DMS53 treated with DMSO at 0.1 percent for 48 hours (cell line): ENCODE data around the gene FOXI3.
"Not testable (repeated sequence)": the region's sequence is repeated elsewhere in the genome, so short reads cannot be mapped to it uniquely, and the experiment has no call there.

Source experiments
- DNase-seq: peaks from one replicate; lab custom pipeline; 2025; ENCODE audit not compliant: unreplicated experiment; lab: John Stamatoyannopoulos, UW

The FOXI3 gene

GRCh38 chr2:88442473-88442872 is 10.0 kb downstream of the FOXI3 start:
- no peak for DNase-seq

DNA sequence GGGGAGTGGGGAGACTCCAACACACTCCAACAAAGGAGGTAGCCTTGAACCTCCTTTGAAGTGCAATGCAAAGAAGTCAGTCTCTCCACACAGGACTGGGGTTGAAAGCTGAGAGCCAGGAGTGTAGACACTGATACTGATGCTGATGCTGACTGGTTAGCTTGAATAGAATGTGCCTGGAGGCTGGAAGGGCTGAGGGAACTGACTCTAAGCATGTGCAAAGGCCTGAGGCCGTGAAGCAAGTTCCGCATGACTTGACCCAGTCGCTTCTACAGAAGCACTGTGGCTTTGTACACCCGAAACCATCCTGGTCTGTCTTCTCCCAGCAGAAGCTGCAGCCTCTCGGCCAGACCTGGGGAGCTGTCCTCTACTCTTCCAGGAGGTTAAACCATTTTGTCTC is 10.4 kb downstream of the FOXI3 start:
- no peak for DNase-seq

DNA sequence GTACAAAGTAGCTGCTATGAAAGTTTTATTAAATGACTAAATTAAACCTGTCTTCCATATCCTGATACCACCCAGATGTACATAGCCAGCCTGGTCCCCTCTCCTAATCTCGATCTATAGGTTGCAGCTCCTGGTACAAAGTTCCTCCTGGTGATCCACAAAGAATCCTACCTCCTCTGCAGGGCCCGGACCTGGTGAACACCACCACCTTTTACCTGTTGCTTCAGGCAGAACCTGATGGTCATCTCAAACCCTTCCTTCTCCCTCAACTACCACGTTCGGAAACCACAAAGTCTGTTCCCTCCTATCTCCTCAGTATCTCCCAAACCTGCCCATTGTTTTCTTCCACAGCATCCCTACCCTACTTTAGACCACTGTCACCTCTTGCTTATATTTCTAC is 15.5 kb downstream of the FOXI3 start:
- no peak for DNase-seq

DNA sequence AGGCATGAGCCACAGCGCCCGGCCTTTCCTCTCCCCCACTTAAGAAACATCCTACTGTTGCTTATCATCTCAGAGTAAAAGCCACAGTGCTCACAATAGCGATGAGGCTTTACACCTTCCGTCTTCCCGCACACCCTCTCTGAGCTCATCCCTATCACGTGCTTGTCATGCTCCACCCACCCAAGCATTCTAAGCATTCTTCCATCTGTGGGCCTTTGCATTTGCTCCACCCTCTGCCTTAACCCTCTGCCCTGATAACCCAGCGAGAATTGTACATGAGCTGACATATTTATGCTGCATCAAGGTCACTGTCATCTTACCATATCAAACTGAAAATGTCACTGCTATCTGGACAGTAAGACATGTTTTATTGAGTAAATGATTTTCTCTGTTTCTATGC is 22.6 kb downstream of the FOXI3 start:
- no peak for DNase-seq

DNA sequence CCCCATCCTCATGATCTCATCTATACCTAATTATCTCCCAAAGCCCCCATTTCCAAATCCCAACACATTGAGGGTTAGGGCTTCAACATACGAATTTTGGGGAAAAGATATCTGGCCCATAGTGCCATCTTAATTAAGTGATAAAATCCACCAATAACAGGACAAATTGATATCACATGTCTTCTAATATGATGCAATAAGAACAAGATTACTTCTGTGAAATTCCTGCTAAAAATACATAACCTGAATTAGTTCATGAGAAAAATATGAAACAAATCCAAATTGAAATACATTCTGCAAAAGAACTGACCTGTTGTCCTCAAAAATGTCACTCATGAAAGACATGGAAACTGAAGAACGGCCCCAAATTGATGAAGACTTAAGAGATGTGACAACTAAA is 28.8 kb downstream of the FOXI3 start:
- no peak for DNase-seq

GRCh38 chr2:88419051-88419450 is 33.4 kb downstream of the FOXI3 start:
- not testable (repeated sequence) for DNase-seq

GRCh38 chr2:88416016-88416663 is 36.4 kb downstream of the FOXI3 start:
- no peak for DNase-seq

- DNase-seq: not testable (repeated sequence)
These were observed 43.6 kb downstream of the FOXI3 start for GRCh38 chr2:88408870-88409269.

DNA sequence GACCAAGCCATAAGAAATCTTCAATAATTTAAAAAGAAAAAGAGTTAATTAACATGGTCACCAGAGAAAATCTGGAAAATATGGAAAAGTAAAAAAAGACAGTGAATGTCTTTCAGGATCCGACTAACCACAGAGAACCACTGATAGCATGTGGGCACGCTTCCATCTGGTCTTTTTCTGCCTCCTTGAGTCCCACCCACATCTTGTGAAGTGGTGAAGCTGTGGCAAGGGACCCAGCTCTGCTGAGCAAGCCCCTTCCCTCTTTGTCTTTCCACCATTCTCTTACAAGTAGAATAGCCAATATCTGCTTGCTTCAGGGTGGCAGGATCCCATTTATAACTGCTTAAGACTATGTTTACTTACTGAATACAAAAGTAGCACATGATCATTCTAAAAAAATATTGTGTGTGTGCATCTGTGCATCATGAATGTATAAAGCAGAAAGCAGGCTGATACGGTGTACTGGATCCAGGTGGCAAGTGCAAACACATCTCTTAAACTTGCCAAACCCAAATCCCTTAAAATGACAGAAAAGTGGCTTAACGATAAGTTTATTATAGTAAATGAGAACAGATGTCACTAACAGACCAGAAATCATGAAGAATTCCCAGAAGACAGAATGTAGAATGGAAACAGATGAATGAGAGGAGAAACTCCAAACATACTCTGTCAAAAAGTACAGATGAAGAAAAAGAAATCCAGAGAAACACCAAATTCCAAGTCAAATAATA is 52.3 kb downstream of the FOXI3 start:
- no peak for DNase-seq

DNA sequence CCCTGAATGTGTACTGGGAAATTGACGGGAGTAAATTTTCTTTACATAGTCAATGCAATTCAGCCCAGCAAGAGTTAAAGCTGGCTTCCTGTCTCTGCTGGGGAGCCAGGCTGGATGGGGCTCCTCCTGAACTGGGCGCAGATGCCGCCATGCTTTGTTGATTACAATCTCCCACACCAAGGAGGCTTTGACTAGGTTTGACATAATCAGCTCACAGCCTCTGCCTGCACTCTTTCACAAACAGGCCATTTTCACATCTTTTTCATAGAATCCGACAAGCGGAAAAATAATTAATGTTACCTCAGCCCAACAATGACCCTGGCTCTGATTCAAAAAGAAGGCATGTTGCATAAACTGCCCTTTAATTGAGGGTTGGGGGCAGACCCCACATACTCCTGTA is 54.3 kb downstream of the FOXI3 start:
- no peak for DNase-seq
